T-cell (primary cell): ENCODE data around the gene COBL. TPM values are rescaled to one million over a fixed set of nuclear protein-coding genes. Genes with fewer than 3 reads are reported as not detected.

Source experiments
- ATAC-seq, 4 experiments: fragments of 200-7000 bp in 3 of 4; fragments of 150-1000 bp in 1 of 4; cut with Tn5 transposase; replicated peaks in 1 of 4; 1 replicate in 3 of 4; 2 replicates in 1 of 4; pipeline ENCODE4 v1.10.0; 2021; ENCODE audit warnings: moderate library complexity in 3 of 4, mild to moderate bottlenecking in 2 of 4, moderate number of reproducible peaks in 1 of 4
- CTCF ChIA-PET, 2 donors: fragments of 300-600 bp; sonication (Branson Sonifier 250); formaldehyde crosslinking; loops; one replicate each; lab custom pipeline; 2022; ENCODE audit warnings: antibody characterized with exemption in 2 of 2; lab: Charles Lee
- POLR2A ChIA-PET, 2 donors: fragments of 300-600 bp; sonication (Branson Sonifier 250); formaldehyde crosslinking; loops; one replicate each; lab custom pipeline; 2022; ENCODE audit warnings: antibody characterized with exemption in 2 of 2; lab: Charles Lee
- DNase-seq, 35 experiments: peaks; one replicate each; pipeline versions ENCODE4 v3.0.0 to v3.0.0-alpha.2; 2013 to 2023
- H3K27ac ChIP-seq: one replicate; pipeline ENCODE4 v1.5.1; 2013; ENCODE audit warnings: low read length
- H3K27me3 ChIP-seq, 2 experiments: replicated peaks in 1 of 2; 1 replicate in 1 of 2; 2 replicates in 1 of 2; pipeline versions ENCODE4 v1.6.1 to v1.7.0; 2013; ENCODE audit warnings: low read length in 1 of 2, mixed read lengths in 1 of 2; ENCODE audit not compliant: control insufficient read depth in 2 of 2, insufficient read depth in 2 of 2; ENCODE audit errors: extremely low read depth in 1 of 2
- H3K36me3 ChIP-seq, 2 donors: 1 replicate in 1 of 2; 2 replicates in 1 of 2; pipeline versions ENCODE4 v1.6.1 to v1.7.0; 2013; ENCODE audit warnings: low read length in 1 of 2; ENCODE audit not compliant: control insufficient read depth in 2 of 2, insufficient read depth in 1 of 2; ENCODE audit errors: extremely low read depth in 1 of 2
- H3K4me1 ChIP-seq, 2 experiments: 1 replicate in 1 of 2; 2 replicates in 1 of 2; pipeline versions ENCODE4 v1.6.1 to v1.7.0; 2013; ENCODE audit warnings: low read length in 2 of 2, mixed read lengths in 1 of 2; ENCODE audit not compliant: insufficient read depth in 2 of 2, control insufficient read depth in 1 of 2; ENCODE audit errors: extremely low read depth in 1 of 2
- H3K4me3 ChIP-seq, 2 donors: 1 replicate in 1 of 2; 2 replicates in 1 of 2; pipeline versions ENCODE4 v1.5.1 to v1.7.0; 2013; ENCODE audit warnings: mild to moderate bottlenecking in 2 of 2, low read length in 1 of 2, moderate library complexity in 1 of 2; ENCODE audit not compliant: control insufficient read depth in 1 of 2; ENCODE audit errors: extremely low read depth in 1 of 2
- H3K9me3 ChIP-seq: 2 replicates; pipeline ENCODE4 v1.7.0; 2013
- H3K27ac Mint-ChIP-seq, 2 donors: one replicate each; pipeline ENCODE4 v1.8.0; 2020 to 2021; ENCODE audit warnings: mild to moderate bottlenecking in 2 of 2, mixed read lengths in 2 of 2
- H3K27me3 Mint-ChIP-seq, 2 donors: one replicate each; pipeline ENCODE4 v1.8.0; 2021 to 2022; ENCODE audit warnings: mixed read lengths in 2 of 2
- H3K36me3 Mint-ChIP-seq: one replicate; pipeline ENCODE4 v1.8.0; 2021; ENCODE audit warnings: mixed read lengths
- H3K4me1 Mint-ChIP-seq, 3 donors: one replicate each; pipeline ENCODE4 v1.8.0; 2020 to 2022; ENCODE audit warnings: mixed read lengths in 3 of 3, mild to moderate bottlenecking in 1 of 3
- H3K4me3 Mint-ChIP-seq, 3 donors: one replicate each; pipeline ENCODE4 v1.8.0; 2020 to 2022; ENCODE audit warnings: mild to moderate bottlenecking in 3 of 3, mixed read lengths in 3 of 3, moderate library complexity in 3 of 3
- H3K9me3 Mint-ChIP-seq, 3 donors: one replicate each; pipeline ENCODE4 v1.8.0; 2020 to 2022; ENCODE audit warnings: mixed read lengths in 3 of 3
- whole genome bisulfite sequencing: methylation state at CpG from one replicate; pipeline ENCODE4 v1.1.5; 2013; ENCODE audit warnings: missing lambda C conversion rate; ENCODE audit not compliant: insufficient coverage; 5-methylcytosine and 5-hydroxymethylcytosine counted together
- total RNA-seq, 35 experiments: library from RNA in 6 of 35; stranded (reverse) in 6 of 35; fragments of 120-200 nt in 1 of 35; gene quantifications; one replicate each; pipeline versions ENCODE4 v1.2.1 to v1.2.4 and lab custom pipeline; 2013 to 2026

COBL gene
- total RNA-seq, 5 donors from 2014 or later (not counting 1 experiment from before 2014, with no cell fraction given), result 0.07 to 0.26 (median 0.17) TPM; not detected in 1

DNA sequence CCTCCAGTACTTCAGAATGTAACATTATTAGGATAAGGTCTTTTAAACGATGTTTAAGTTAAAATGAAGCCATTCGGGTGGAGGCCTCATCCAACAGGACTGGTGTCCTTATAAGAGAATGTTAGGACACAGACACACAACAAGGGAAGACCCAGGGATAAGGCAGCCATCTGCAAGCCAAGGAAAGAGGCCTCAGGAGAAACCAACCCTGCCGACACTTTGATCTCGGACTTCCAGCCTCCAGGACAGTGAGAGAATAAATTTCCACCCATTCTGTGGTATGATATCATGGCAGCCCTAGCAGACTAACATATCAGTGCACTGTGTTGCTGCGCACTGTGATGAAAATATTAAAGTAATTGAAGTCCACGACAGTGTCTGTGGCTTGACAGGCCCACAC is 250.8 kb downstream of the COBL start:
- ATAC-seq, result no peak
- Mint-ChIP-seq H3K27me3 (no peaks in the 10 kb centered on the region), H3K27ac (no peak overlapping the region)

DNA sequence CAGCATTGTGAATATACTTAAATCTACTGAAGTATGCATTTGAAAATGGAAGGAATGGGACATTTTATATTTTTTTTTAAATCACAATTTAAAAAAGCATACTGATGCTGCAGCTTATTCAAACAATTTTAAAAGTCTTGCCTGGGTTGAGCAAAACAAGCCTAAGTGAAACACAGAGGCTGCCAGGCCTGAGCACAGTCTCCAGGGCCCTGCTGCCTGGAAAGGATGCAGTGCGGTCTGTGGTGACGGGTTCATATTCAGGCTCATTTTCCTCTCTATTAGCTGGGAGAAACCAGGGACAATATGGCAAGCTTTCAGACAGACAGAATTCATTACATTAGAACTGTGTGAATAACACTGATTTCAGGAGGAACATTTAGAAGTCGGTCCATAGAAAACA is 251.9 kb downstream of the COBL start:
- Histone ChIP-seq H3K27ac (no peak overlapping the region), H3K4me3 (no peak overlapping the region), H3K36me3 (no peaks in the 10 kb centered on the region), H3K9me3 (no peaks in the 10 kb centered on the region), H3K4me1 (peaks cover 0 to 2% of the 10 kb centered on the region in 2 experiments), H3K27me3 (no peaks in the 10 kb centered on the region)
- Mint-ChIP-seq H3K36me3 (no peaks in the 10 kb centered on the region), H3K4me3 (no peak overlapping the region), H3K27me3 (no peaks in the 10 kb centered on the region), H3K27ac (no peak overlapping the region), H3K4me1 (no peaks in the 10 kb centered on the region), H3K9me3 (no peaks in the 10 kb centered on the region)
- DNase-seq (no peak), ATAC-seq (no peak)
- WGBS, result no CpG with 5 or more reads among the region's 3 CpGs
- ChIA-PET CTCF (interaction anchor here in 1 of 2 donors (0.8 kb wide), 1 partner anchor 27 kb away, joined by 8 read pairs; no protein-coding TSS in a partner anchor), POLR2A (no interaction called here)

More for the DNA sequence above, 250.8 kb downstream of the COBL start:
- 72% methylated on average over 3 of the region's 6 CpGs for WGBS
- H3K9me3 Mint-ChIP-seq, result no peaks in the 10 kb centered on the region
- no peaks in the 10 kb centered on the region for H3K27me3 ChIP-seq
- peaks cover 0 to 2% of the 10 kb centered on the region in 2 experiments for H3K4me1 ChIP-seq
- POLR2A ChIA-PET, result no interaction called here
- CTCF ChIA-PET, result interaction anchor here in 1 of 2 donors (0.6 kb wide), 1 partner anchor 29 kb away, joined by 4 read pairs; no protein-coding TSS in a partner anchor
- no peaks in the 10 kb centered on the region for H3K36me3 Mint-ChIP-seq
- no peak for DNase-seq
- H3K9me3 ChIP-seq, result no peaks in the 10 kb centered on the region
- no peak overlapping the region for H3K4me3 Mint-ChIP-seq
- H3K36me3 ChIP-seq, result no peaks in the 10 kb centered on the region
- H3K4me1 Mint-ChIP-seq, result no peaks in the 10 kb centered on the region
- H3K4me3 ChIP-seq, result no peak overlapping the region
- no peak overlapping the region for H3K27ac ChIP-seq

DNA sequence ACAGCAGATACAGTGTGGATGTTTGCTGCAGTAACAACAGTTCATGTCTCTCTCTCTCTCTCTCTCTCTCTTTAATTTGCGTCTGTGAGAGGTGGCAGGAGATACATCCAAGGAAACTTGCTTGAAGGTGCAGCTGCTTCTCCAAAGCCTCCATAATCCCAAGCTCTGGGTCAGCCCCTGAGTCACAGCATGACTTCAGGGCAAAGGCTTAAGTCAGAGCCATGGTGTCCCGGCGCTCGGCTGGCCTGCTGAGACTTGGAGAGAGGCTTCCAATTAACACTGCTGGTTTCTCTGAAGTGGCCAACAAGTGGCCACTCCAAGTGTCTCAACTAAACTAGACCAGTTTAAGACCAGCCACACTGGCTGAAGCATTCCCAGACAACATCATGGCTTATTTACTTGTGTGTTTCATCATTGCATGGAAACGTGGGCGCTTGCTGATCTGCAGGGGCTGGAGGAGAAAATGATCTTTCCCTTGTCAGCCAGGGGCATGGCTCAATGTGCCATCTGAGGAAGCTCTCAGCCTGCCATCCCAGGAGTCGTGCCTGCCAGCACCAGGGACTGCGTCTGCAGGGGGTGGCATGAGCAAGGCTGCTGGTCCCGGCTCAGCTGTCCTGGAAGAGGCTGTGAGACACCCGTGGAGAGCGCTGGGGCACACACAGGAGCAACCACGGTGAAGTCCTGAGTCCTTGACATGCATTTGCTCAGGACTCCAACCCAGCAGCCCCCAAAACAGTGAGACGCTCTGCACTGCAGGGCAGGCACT is 254.2 kb downstream of the COBL start:
- Histone ChIP-seq H3K36me3 (no peaks in the 10 kb centered on the region), H3K4me3 (no peak overlapping the region), H3K27ac (no peak overlapping the region), H3K4me1 (no peaks in the 10 kb centered on the region), H3K9me3 (no peaks in the 10 kb centered on the region), H3K27me3 (peaks cover 0 to 4% of the 10 kb centered on the region in 2 experiments)
- Mint-ChIP-seq H3K27me3 (no peaks in the 10 kb centered on the region), H3K36me3 (no peaks in the 10 kb centered on the region), H3K9me3 (no peaks in the 10 kb centered on the region), H3K27ac (no peak overlapping the region), H3K4me3 (no peak overlapping the region), H3K4me1 (no peaks in the 10 kb centered on the region)
- POLR2A ChIA-PET, result no interaction called here
- 89% methylated on average over 7 of the region's 13 CpGs for WGBS
- CTCF ChIA-PET, result interaction anchor here in 1 of 2 donors (1.3 kb wide), 1 partner anchor 970 kb away, joined by 4 read pairs; no protein-coding TSS in a partner anchor
- no peak for DNase-seq
- no peak for ATAC-seq

DNA sequence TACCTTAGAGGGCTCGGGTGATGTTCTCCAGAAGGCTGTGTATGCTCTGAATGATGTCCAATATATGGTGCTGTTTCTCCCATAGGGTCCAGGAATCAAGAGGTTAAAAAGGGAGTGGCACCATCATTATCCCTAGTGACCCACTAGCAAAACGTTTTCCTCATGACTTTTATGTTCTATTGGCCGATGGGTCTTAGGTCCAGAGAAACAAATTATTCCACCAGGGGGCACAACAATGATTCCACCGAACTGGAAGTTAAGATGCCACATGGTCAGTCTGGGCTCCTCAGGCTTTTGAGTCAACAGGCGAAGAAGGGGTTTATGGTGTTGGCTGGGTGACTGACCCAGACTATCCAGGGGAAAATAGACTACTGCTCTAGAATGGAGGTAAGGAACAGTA is 256.1 kb downstream of the COBL start:
- Mint-ChIP-seq H3K36me3 (no peaks in the 10 kb centered on the region), H3K27me3 (no peaks in the 10 kb centered on the region), H3K4me1 (no peaks in the 10 kb centered on the region), H3K27ac (no peak overlapping the region), H3K9me3 (no peaks in the 10 kb centered on the region), H3K4me3 (no peak overlapping the region)
- POLR2A ChIA-PET, result no interaction called here
- Histone ChIP-seq H3K4me3 (no peak overlapping the region), H3K27me3 (peaks cover 0 to 5% of the 10 kb centered on the region in 2 experiments), H3K4me1 (no peaks in the 10 kb centered on the region), H3K36me3 (no peaks in the 10 kb centered on the region), H3K9me3 (no peaks in the 10 kb centered on the region), H3K27ac (no peak overlapping the region)
- CTCF ChIA-PET, result no interaction called here
- no peak for DNase-seq
- no peak for ATAC-seq
- WGBS, result 80% methylated on average over 3 of the region's 5 CpGs

DNA sequence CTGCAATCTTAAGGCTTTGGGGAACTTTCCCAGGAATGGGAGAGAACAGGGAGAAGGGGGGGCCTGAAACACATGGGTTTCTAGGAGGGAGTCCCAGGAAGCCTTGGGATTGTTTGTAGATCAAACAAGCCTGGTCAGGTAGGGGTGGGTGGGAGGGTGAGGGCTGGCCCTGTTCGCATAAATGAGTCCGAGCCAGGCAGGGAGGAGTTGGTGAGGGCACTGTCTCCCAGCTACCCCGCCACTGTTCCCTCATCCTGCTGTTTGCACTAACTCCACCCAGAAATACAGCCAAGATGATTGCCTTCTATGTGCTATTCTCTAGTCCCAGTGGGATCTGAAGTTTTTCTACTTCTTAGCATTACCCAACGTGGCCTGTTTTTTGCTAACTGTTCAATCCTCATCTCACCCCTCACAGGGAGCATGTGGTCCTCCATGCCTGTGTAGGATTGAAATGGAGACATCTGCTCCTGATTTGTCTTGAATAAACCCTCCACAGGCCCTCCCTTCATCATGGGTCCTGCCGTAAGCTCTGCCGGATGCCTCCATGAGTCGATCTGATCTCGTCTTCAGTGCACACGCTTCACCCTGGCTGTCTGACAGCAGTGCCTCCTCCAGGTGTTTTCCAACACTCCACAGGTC is 257.0 kb downstream of the COBL start:
- Mint-ChIP-seq H3K27ac (no peak overlapping the region), H3K36me3 (no peaks in the 10 kb centered on the region), H3K4me3 (no peak overlapping the region), H3K4me1 (no peaks in the 10 kb centered on the region), H3K9me3 (no peaks in the 10 kb centered on the region), H3K27me3 (no peaks in the 10 kb centered on the region)
- H3K4me3 ChIP-seq, result no peak overlapping the region
- no peaks in the 10 kb centered on the region for H3K36me3 ChIP-seq
- POLR2A ChIA-PET, result no interaction called here
- H3K9me3 ChIP-seq, result no peaks in the 10 kb centered on the region
- H3K27ac ChIP-seq, result no peak overlapping the region
- peaks cover 0 to 8% of the 10 kb centered on the region in 2 experiments for H3K27me3 ChIP-seq
- H3K4me1 ChIP-seq, result no peaks in the 10 kb centered on the region
- WGBS, result 89% methylated on average over 5 of the region's 9 CpGs
- DNase-seq (no peak), ATAC-seq (no peak)
- CTCF ChIA-PET, result no interaction called here

GRCh38 chr7:51058764-51059163 is 257.8 kb downstream of the COBL start:
- ChIA-PET POLR2A (no interaction called here), CTCF (no interaction called here)

More at GRCh38 chr7:51058764-51059163, 257.8 kb downstream of the COBL start:
- Mint-ChIP-seq H3K4me1 (no peaks in the 10 kb centered on the region), H3K27me3 (no peaks in the 10 kb centered on the region), H3K9me3 (no peaks in the 10 kb centered on the region), H3K27ac (no peak overlapping the region), H3K4me3 (no peak overlapping the region), H3K36me3 (no peaks in the 10 kb centered on the region)
- no peaks in the 10 kb centered on the region for H3K9me3 ChIP-seq
- H3K4me1 ChIP-seq, result no peaks in the 10 kb centered on the region
- peaks cover 0 to 13% of the 10 kb centered on the region in 2 experiments for H3K27me3 ChIP-seq
- no peak overlapping the region for H3K4me3 ChIP-seq
- no peak for ATAC-seq
- H3K27ac ChIP-seq, result no peak overlapping the region
- 85% methylated on average over 10 of the region's 12 CpGs for WGBS
- H3K36me3 ChIP-seq, result no peaks in the 10 kb centered on the region
- DNase-seq, result no peak
